HG03045 (cell line): ENCODE measurements around the gene CRTC3.
"Not testable (repeated sequence)": the region's sequence is repeated elsewhere in the genome, so short reads cannot be mapped to it uniquely, and the experiment has no call there.

Source experiments
- ATAC-seq: cut with Tn5 transposase; IDR thresholded peaks from one replicate; pipeline ENCODE4 v1.9.1; 2021; ENCODE audit warnings: mild to moderate bottlenecking, moderate library complexity; ENCODE audit not compliant: unreplicated experiment

Gene CRTC3

DNA sequence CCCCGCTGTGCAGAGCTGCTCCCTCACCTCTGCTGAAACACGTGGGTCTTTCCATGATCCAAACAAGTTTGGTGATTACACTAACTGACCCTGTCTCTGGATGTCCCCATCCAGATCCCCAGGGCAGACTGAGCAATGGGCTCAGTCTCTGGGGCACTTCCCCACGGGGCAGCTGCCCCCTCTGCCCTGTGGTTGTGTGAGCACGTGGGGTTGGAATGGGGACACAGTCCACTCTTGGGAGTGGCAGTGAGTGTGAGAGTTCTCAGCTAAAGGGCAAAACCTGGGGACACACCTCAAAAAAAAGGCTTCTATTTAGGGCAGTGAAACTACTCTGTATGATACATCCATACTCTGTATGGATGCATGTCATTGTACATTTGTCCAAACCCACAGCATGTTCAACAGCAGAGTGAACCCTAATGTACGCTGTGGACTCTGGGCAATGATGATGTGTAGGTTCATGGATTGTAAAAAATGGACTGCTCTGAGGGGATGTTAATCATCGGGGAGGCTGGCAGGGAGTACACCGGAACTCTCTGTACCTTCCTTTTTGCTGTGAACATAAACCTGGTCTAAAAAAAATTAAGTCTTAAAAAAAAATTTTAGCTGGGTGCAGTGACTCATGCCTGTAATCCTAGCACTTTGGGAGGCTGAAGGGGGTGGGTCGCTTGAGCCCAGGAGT lies 137.5 kb downstream of the CRTC3 start:
- no peak for ATAC-seq

DNA sequence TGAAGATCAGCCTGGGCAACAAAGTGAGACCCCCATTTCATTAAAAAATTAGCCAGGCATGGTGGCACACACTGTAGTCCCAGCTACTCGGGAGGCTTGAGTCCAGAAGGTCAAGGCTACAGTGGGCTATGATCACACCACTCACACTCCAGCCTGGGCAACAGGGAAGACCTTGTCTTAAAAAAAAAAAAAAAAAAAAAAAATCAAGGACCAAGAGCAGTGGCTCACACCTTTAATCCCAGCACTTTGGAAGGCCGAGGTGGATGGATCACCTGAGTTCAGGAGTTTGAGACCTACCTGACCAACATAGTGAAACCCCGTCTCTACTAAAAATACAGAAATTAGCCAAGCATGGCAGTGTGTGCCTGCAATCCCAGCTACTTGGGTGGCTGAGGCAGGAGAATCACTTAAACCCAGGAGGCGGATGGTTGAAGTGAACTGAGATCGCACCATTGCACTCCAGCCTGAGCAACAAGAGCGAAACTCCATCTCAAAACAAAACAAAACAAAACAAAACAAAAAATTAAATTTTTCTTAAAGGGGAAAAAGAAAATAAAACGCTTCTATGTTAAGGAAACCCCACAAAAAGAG lies 138.1 kb downstream of the CRTC3 start:
- not testable (repeated sequence) for ATAC-seq

GRCh38 chr15:90670631-90671030 lies 140.9 kb downstream of the CRTC3 start:
- not testable (repeated sequence) for ATAC-seq

GRCh38 chr15:90671216-90671615 lies 141.5 kb downstream of the CRTC3 start:
- no peak for ATAC-seq

GRCh38 chr15:90673357-90673756 lies 143.6 kb downstream of the CRTC3 start:
- not testable (repeated sequence) for ATAC-seq

- no peak for ATAC-seq
These were observed 144.8 kb downstream of the CRTC3 start for GRCh38 chr15:90674476-90674875.

DNA sequence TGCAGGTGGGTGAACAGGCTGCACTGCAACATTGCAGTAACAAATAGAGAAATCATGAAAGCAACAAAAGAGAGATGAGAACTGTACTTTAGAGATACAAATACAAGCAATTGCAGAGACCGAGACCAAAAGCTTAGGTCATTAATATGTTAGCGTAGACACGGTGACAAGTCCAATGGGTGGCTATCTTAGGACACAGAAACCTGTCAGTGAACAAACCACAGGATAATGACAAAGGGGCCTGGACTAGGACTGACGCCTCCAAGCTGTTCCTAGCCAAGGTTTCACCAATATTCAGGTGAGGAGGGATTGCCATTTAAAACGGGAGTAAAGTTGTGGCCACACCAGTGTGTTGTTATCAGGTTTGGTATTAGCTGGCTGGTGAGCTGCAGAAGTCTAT lies 145.7 kb downstream of the CRTC3 start:
- ATAC-seq = no peak

- ATAC-seq = no peak
These were observed 148.4 kb downstream of the CRTC3 start for GRCh38 chr15:90677807-90678790.

GRCh38 chr15:90679959-90680358 lies 150.2 kb downstream of the CRTC3 start:
- ATAC-seq = no peak

DNA sequence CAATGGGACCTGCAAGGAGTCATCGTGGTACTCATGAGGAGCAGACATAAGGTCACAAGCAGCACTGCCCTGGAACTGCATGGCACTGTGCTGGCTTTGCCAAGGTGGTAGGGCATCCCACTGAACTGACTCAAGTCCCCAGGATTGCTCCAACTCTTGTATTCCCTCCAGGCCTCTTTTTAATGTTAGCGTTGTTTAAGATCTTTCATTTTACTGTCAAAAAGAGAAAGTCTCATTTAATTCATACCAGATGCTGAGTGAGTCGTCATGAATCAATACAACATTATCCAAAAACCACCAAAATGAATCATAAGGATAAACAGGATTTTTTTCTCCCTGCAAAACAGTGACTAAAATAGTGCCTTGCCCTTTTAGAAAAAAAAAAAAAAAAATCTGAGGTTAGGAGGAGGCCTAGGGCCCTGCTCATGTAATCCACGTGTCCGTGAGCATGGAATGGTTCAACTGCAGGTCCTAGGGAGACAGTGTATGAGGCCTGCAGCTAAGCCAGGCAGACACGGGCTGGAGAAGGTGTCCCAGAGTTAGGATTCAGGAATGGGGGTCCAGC lies 150.7 kb downstream of the CRTC3 start:
- no peak for ATAC-seq

DNA sequence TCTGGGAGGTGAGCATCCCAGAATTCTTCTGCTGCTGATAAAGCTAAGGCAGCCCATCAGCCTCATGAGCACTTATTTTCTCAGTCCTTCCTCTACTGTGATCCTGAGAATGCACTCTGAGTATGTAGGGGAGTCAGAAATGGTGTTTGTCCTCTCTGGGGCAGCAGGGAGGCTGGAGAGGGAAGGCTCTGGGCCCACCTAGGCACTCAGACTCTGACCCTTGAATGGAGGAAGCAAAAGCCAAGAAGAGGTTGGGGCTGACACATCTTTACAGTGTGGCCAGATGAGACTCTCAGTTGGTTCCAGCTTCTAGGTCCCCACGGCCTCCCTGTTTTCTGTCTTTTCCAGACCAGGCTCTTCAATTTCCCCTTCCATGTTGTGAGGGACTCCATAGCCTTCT lies 151.3 kb downstream of the CRTC3 start:
- ATAC-seq = no peak

GRCh38 chr15:90681480-90681879 lies 151.8 kb downstream of the CRTC3 start:
- ATAC-seq = no peak

- ATAC-seq = no peak
These were observed 153.6 kb downstream of the CRTC3 start for GRCh38 chr15:90683371-90683770.

DNA sequence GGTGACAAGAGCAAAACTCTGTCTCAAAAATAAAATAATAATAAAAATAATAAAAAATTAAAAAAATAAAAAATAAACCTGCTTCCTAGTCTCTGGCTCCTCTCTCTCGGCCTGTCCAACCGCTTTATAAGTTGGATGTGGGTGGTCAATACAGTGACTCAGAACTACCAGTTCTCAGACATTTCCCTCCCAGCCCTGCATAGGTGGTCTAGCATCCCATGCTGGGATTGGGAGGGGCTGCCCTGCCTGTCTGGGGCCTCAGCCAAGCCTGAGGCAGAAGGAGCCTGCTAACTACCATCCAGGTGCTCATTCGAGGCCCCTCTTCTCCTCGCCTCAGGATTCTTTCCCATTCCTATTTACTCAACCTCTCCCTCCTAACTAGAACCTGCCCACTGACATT lies 154.2 kb downstream of the CRTC3 start:
- ATAC-seq = no peak

DNA sequence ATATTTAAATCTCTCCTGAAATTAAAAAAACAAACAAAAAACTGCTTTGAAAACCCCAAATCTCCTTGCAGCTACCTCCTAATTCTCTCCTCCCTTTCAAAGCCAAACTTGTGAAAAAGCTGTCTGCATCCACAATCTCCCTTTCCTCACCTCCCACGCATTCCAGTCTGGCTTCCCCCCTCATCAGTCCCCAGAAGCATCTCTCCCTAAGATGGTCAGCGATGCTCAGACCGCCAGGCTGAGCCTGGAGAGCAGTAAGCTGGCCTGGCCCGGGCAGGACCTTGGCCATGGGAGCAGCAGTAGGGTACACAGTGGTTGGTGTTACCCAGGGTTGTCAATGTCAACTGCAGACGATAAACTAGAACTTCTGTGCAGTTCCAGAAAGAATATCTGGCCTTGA lies 154.6 kb downstream of the CRTC3 start:
- no peak for ATAC-seq

DNA sequence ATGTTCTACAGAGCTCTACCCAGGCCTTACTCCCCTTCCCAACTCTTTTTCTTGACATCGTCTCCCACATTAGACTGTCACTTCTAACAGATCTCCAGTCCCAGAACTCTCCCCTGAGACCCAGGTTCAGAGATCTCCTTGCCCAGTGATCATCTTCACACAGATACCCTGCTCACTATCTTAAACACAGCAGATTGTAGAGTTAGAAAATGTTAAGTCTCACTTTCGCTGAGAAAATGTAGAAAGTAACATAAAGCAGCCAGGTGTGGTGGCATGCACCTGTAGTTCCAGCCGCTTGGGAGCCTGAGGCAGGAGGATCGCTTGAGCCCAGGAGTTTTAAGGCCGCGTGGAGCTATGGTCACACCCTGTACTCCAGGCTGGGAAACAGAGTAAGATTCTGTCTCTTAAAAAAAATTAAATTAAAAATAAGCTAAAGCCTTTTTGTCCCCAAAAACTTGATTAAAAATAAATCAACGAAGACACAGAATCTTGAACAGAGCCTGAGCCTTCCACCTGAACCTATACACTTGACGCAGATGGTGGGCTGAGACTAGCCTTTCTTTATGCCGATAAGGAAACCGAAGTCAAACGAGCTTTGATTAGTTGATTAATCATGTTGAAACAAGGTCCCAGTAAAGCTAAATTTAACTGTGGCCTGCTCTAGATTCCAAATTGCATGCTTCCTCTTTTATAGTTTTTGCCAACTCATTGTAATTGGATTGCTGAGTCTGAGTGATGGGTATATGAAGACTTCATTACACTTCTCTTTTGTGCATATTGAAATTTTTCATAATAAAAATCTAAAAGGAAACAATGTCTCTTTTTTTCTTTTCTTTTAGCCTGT lies 156.1 kb downstream of the CRTC3 start:
- ATAC-seq = no peak

GRCh38 chr15:90686435-90687218 lies 156.9 kb downstream of the CRTC3 start:
- peak; percentile 77 for ATAC-seq

DNA sequence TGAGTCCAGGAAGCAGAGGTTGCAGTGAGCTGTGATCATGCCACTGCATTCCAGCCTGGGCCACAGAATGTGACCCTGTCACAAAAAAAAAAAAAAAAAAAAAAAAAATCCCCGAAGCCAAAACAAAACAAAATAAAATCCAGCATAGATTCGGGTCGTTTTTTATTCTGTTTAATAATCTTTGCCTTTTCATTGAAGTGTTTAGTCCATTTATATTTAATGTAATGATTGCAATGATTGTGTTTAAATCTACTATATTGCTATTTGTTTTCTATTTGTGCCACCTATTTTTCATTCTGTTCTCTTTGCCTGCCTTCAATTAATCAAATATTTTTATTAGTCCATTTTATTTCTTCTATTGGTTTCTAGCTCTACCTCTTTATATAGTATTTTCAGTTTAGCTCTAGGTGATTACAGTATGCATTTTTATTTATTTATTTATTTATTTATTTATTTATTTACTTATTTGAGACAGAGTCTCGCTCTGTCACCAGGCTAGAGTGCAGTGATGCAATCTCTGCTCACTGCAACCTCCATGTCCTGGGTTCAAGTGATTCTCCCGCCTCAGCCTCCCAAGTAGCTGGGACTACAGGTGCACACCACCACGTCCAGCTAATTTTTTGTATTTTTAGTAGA lies 159.7 kb downstream of the CRTC3 start:
- not testable (repeated sequence) for ATAC-seq

GRCh38 chr15:90690585-90690984 lies 160.9 kb downstream of the CRTC3 start:
- ATAC-seq = no peak
